Mesendoderm (in vitro differentiated cells): ENCODE measurements around the gene PAQR6.
"Not testable (repeated sequence)": the region's sequence is repeated elsewhere in the genome, so short reads cannot be mapped to it uniquely, and the experiment has no call there.

Experiments
- DNase-seq: peaks from one replicate; pipeline ENCODE4 v3.0.0; 2013
- H2AK5ac ChIP-seq: 2 replicates; pipeline ENCODE4 v1.6.1; 2013; ENCODE audit warnings: low read length, inconsistent platforms
- H2BK120ac ChIP-seq: 2 replicates; pipeline ENCODE4 v1.6.1; 2013; ENCODE audit warnings: low read depth, mild to moderate bottlenecking, low read length, moderate library complexity, mixed read lengths
- H2BK15ac ChIP-seq: replicated peaks from 2 replicates; pipeline ENCODE4 v1.6.1; 2013; ENCODE audit warnings: low read depth, mild to moderate bottlenecking, moderate library complexity
- H2BK5ac ChIP-seq: 2 replicates; pipeline ENCODE4 v1.6.1; 2013; ENCODE audit warnings: low read length, inconsistent platforms
- H3K18ac ChIP-seq: 2 replicates; pipeline ENCODE4 v1.6.1; 2013; ENCODE audit warnings: mild to moderate bottlenecking, low read length, mixed read lengths
- H3K23ac ChIP-seq: one replicate; pipeline ENCODE4 v1.6.1; 2013; ENCODE audit warnings: low read length
- H3K27ac ChIP-seq: 2 replicates; pipeline ENCODE4 v1.5.1; 2013; ENCODE audit warnings: low read depth, mild to moderate bottlenecking, inconsistent platforms, low read length, moderate library complexity
- H3K27me3 ChIP-seq: 2 replicates; pipeline ENCODE4 v1.6.1; 2013; ENCODE audit warnings: low read length, control low read depth, mild to moderate bottlenecking, inconsistent platforms; ENCODE audit not compliant: insufficient read depth, poor library complexity
- H3K36me3 ChIP-seq: 2 replicates; pipeline ENCODE4 v1.6.1; 2013; ENCODE audit warnings: low read length, inconsistent platforms; ENCODE audit not compliant: control insufficient read depth, insufficient read depth
- H3K4ac ChIP-seq: one replicate; pipeline ENCODE4 v1.6.1; 2013; ENCODE audit warnings: low read depth, mild to moderate bottlenecking, low read length, moderate library complexity
- H3K4me1 ChIP-seq: 2 replicates; pipeline ENCODE4 v1.6.1; 2013; ENCODE audit warnings: low read depth, low read length, inconsistent platforms; ENCODE audit not compliant: control insufficient read depth
- H3K4me2 ChIP-seq: 2 replicates; pipeline ENCODE4 v1.6.1; 2013; ENCODE audit warnings: low read length
- H3K4me3 ChIP-seq: 2 replicates; pipeline ENCODE4 v1.5.1; 2013; ENCODE audit warnings: mild to moderate bottlenecking, low read length
- H3K56ac ChIP-seq: one replicate; pipeline ENCODE4 v1.6.1; 2013; ENCODE audit warnings: low read length
- H3K79me1 ChIP-seq: 2 replicates; pipeline ENCODE4 v1.6.1; 2013; ENCODE audit warnings: low read length, inconsistent platforms
- H3K79me2 ChIP-seq: 2 replicates; pipeline ENCODE4 v1.6.1; 2013; ENCODE audit warnings: mild to moderate bottlenecking, low read length; ENCODE audit not compliant: control insufficient read depth, insufficient read depth
- H3K9ac ChIP-seq: 2 replicates; pipeline ENCODE4 v1.6.1; 2013; ENCODE audit warnings: low read length, inconsistent platforms
- H4K5ac ChIP-seq: one replicate; pipeline ENCODE4 v1.6.1; 2013; ENCODE audit warnings: low read length
- H4K8ac ChIP-seq: one replicate; pipeline ENCODE4 v1.6.1; 2013; ENCODE audit warnings: low read depth, mild to moderate bottlenecking, control low read depth, low read length, moderate library complexity
- WGBS: extraction: QIAGEN DNeasy Blood & Tissue Kit; methylation state at CpG from one replicate; pipeline ENCODE4 v1.1.7; 2013; ENCODE audit warnings: low lambda C conversion rate, missing lambda C conversion rate; ENCODE audit not compliant: insufficient coverage; ENCODE audit errors: extremely low coverage; 5-methylcytosine and 5-hydroxymethylcytosine counted together

Gene PAQR6

DNA sequence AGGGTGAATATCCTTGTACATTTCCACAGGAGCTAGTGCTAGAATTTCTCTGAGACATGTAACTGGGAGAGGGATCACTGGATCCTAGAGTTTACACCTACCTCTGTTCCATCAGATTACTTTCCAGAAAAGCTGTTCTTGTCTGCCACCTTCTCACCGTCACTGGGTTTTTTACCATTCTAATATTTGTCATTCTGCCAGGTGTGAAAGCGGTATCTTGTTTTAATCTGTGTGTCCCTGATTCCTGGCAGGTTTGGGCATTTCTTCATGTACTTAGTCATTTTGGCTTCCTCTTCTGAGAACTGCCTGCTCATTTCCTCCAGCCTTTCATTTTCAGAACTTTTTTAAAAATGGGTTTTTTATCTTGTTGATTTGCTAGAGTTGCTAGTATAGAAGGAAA is 30.0 kb downstream of the PAQR6 start:
- Histone ChIP-seq H3K36me3 (peaks cover 5% of the 10 kb centered on the region), H3K27ac (no peak overlapping the region)
- WGBS = no CpG with 5 or more reads among the region's 2 CpGs

DNA sequence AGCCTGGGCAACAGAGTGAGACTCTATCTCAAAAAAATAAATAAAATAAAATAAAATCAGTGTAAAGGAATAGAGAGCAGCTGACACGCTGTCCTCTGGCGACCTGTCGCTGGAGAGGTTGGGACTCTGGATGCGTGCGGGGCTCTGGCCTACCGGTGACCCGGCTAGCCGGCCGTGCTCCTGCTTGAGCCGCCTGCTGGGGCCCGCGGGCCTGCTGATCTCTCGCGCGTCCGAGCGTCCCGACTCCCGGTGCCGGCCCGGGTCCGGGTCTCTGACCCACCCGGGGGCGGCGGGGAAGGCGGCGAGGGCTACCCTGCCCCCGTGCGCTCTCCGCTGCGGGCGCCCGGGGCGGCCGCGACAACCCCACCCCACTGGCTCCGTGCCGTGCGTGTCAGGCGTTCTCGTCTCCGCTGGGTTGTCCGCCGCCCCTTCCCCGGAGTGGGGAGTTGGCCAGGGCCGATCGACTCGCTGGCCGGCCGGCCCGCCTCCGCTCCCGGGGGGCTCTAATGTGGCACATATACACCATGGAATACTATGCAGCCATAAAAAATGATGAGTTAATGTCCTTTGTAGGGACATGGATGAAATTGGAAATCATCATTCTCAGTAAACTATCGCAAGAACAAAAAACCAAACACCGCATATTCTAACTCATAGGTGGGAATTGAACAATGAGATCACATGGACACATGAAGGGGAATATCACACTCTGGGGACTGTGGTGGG is 31.3 kb downstream of the PAQR6 start:
- not testable (repeated sequence) for H3K9ac ChIP-seq, H3K36me3 ChIP-seq, H2BK5ac ChIP-seq, H3K4me2 ChIP-seq, H2BK15ac ChIP-seq, H3K4ac ChIP-seq, H3K79me1 ChIP-seq, H3K27me3 ChIP-seq, H3K4me1 ChIP-seq, H3K56ac ChIP-seq, H2BK120ac ChIP-seq, H2AK5ac ChIP-seq, H3K4me3 ChIP-seq, H3K23ac ChIP-seq, H4K5ac ChIP-seq, H4K8ac ChIP-seq, H3K18ac ChIP-seq, H3K27ac ChIP-seq, H3K79me2 ChIP-seq
- no CpG with 5 or more reads among the region's 55 CpGs for WGBS
- DNase-seq = peak; percentile 23

More for the DNA sequence above, 30.0 kb downstream of the PAQR6 start:
- peaks cover 10% of the 10 kb centered on the region for H3K79me1 ChIP-seq
- no peak overlapping the region for H2BK15ac ChIP-seq
- H3K4me3 ChIP-seq = no peak overlapping the region
- H3K4ac ChIP-seq = no peak overlapping the region
- no peak overlapping the region for H2AK5ac ChIP-seq
- no peak overlapping the region for H3K4me2 ChIP-seq
- H3K79me2 ChIP-seq = peaks cover 7% of the 10 kb centered on the region
- H3K27me3 ChIP-seq = no peaks in the 10 kb centered on the region
- H3K56ac ChIP-seq = peak overlapping the region; percentile 2
- no peak overlapping the region for H2BK120ac ChIP-seq
- peak; percentile 53 for DNase-seq
- H3K9ac ChIP-seq = peak overlapping the region; percentile 11
- no peak overlapping the region for H4K8ac ChIP-seq
- no peak overlapping the region for H2BK5ac ChIP-seq
- no peak overlapping the region for H3K18ac ChIP-seq
- H4K5ac ChIP-seq = no peak overlapping the region
- peaks cover 2% of the 10 kb centered on the region for H3K4me1 ChIP-seq
- H3K23ac ChIP-seq = no peak overlapping the region

DNA sequence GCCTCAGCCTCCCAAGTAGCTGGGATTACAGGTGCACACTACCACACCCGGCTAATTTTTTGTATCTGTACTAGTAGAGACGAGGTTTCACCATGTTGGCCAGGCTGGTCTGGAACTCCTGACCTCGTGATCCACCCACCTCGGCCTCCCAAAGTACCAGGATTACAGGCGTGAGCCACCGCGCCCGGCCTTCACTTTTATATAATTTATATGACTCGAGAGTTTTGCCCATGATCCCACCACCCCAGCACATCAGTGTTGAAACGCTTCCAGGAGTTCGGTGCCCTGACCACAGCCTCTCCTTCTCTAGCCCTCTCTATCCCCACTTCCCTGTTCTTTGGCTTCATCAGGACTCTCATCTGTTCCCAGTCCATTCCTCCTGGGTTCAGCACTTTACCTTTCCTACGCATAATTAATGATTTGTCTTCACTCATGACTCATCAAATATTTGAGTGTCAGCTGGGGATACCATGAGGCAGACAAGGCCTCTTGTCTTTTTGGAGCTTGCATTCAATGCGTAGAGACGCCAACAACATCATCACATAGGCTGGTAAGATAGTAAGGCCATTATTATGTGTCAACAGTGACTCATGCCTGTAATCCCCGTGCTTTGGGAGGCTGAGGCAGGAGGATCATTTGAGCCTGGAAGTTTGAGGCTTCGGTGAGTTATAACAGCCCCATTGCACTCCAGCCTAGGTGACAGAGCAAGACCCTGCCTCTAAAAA is 33.7 kb downstream of the PAQR6 start:
- peaks cover 3% of the 10 kb centered on the region for H3K36me3 ChIP-seq
- H3K79me2 ChIP-seq = peaks cover 7% of the 10 kb centered on the region
- H3K27ac ChIP-seq = no peak overlapping the region
- H3K9ac ChIP-seq = peak overlapping the region; percentile 12
- no peaks in the 10 kb centered on the region for H3K27me3 ChIP-seq
- H2AK5ac ChIP-seq = no peak overlapping the region
- H3K4me3 ChIP-seq = no peak overlapping the region
- peak overlapping the region; percentile 1 for H3K56ac ChIP-seq
- no peak overlapping the region for H2BK120ac ChIP-seq
- WGBS = no CpG with 5 or more reads among the region's 16 CpGs
- no peak overlapping the region for H3K4me2 ChIP-seq
- H2BK15ac ChIP-seq = no peak overlapping the region
- no peak overlapping the region for H3K4ac ChIP-seq
- no peak overlapping the region for H4K8ac ChIP-seq
- H3K4me1 ChIP-seq = peaks cover 5% of the 10 kb centered on the region
- peak; percentile 81 for DNase-seq
- no peak overlapping the region for H3K23ac ChIP-seq
- H4K5ac ChIP-seq = no peak overlapping the region
- no peak overlapping the region for H3K18ac ChIP-seq
- H2BK5ac ChIP-seq = no peak overlapping the region
- H3K79me1 ChIP-seq = peaks cover 4% of the 10 kb centered on the region

DNA sequence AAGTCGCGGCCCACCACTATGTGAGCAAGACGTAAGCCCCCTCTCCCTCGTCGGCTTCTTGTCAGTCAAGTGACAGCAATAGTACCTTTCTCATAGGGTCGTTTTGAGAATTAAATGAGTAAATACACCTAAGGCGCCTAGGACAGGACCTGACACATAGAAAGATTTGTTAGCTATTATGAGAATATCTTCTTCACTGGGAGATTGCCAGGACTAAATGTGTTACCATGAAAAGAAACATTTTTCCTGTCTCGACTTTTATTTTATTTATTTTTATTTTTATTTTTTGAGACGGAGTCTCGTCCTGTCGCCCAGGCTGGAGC is 34.3 kb downstream of the PAQR6 start:
- no CpG with 5 or more reads among the region's 11 CpGs for WGBS
- H3K36me3 ChIP-seq = peaks cover 3% of the 10 kb centered on the region

DNA sequence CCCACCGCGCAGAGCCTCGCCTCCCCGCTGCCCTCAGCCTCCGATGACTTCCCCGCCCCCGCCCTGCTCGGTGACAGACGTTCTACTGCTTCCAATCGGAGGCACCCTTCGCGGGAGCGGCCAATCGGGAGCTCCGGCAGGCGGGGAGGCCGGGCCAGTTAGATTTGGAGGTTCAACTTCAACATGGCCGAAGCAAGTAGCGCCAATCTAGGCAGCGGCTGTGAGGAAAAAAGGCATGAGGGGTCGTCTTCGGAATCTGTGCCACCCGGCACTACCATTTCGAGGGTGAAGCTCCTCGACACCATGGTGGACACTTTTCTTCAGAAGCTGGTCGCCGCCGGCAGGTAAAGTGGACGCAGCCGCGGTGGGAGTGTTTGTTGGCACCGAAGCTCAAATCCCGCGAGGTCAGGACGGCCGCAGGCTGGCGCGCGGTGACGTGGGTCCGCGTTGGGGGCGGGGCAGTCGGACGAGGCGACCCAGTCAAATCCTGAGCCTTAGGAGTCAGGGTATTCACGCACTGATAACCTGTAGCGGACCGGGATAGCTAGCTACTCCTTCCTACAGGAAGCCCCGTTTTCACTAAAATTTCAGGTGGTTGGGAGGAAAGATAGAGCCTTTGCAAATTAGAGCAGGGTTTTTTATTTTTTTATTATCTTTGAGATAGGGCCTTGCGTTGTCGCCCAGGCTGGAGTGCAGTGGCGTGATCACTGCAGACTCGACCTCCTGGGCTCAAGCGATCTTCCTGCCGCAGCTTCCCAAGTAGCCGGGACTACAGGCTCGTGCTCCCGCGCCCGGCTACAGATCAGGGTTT is 34.8 kb downstream of the PAQR6 start, which contains the start of gene PMF1:
PMF1 (plus strand) TSS at position 175 of the 811 bp plus-strand sequence; CDS start at position 184, 9 bp downstream.
- H3K4me2 ChIP-seq = peak within 1 kb of the TSS; percentile 64
- H3K4ac ChIP-seq = peak within 1 kb of the TSS; percentile 77
- H3K79me2 ChIP-seq = peaks cover 7% of the 10 kb centered on the region
- peak within 1 kb of the TSS; percentile 87 for H4K8ac ChIP-seq
- H3K18ac ChIP-seq = peak within 1 kb of the TSS; percentile 88
- H2BK5ac ChIP-seq = peak within 1 kb of the TSS; percentile 96
- H3K27ac ChIP-seq = peak within 1 kb of the TSS; percentile 90
- peak within 1 kb of the TSS; percentile 97 for H3K4me3 ChIP-seq
- H3K56ac ChIP-seq = peak within 1 kb of the TSS; percentile 100
- H2AK5ac ChIP-seq = peak within 1 kb of the TSS; percentile 54
- DNase-seq = peak; percentile 99
- H3K23ac ChIP-seq = no peak within 1 kb of the TSS
- peaks cover 3% of the 10 kb centered on the region for H3K36me3 ChIP-seq
- H3K9ac ChIP-seq = peak within 1 kb of the TSS; percentile 99
- no CpG with 5 or more reads among the region's 61 CpGs for WGBS
- no peak within 1 kb of the TSS for H2BK120ac ChIP-seq
- H4K5ac ChIP-seq = peak within 1 kb of the TSS; percentile 68
- peaks cover 4% of the 10 kb centered on the region for H3K79me1 ChIP-seq
- H2BK15ac ChIP-seq = no peak within 1 kb of the TSS
- no peaks in the 10 kb centered on the region for H3K27me3 ChIP-seq
- peaks cover 5% of the 10 kb centered on the region for H3K4me1 ChIP-seq

More for the DNA sequence above, 34.3 kb downstream of the PAQR6 start:
- no peak overlapping the region for H4K5ac ChIP-seq
- peak overlapping the region; percentile 14 for H3K4me2 ChIP-seq
- DNase-seq = no peak
- no peak overlapping the region for H2BK15ac ChIP-seq
- no peak overlapping the region for H4K8ac ChIP-seq
- H3K4me1 ChIP-seq = peaks cover 5% of the 10 kb centered on the region
- H2BK5ac ChIP-seq = no peak overlapping the region
- H3K4ac ChIP-seq = peak overlapping the region; percentile 43
- peak overlapping the region; percentile 99 for H3K9ac ChIP-seq
- no peaks in the 10 kb centered on the region for H3K27me3 ChIP-seq
- H3K79me2 ChIP-seq = peaks cover 7% of the 10 kb centered on the region
- H3K4me3 ChIP-seq = peak overlapping the region; percentile 76
- no peak overlapping the region for H2AK5ac ChIP-seq
- H3K27ac ChIP-seq = peak overlapping the region; percentile 90
- no peak overlapping the region for H3K23ac ChIP-seq
- peaks cover 4% of the 10 kb centered on the region for H3K79me1 ChIP-seq
- peak overlapping the region; percentile 100 for H3K56ac ChIP-seq
- no peak overlapping the region for H2BK120ac ChIP-seq
- peak overlapping the region; percentile 83 for H3K18ac ChIP-seq
